ENCODE results near the gene PLXNA1.

The PLXNA1 gene

GRCh38 chr3:127003601-127004280 is 20.8 kb downstream of the PLXNA1 start:
- DNase-seq, result no peak

- no peak for DNase-seq
Measured at GRCh38 chr3:127004641-127005397, 21.9 kb downstream of the PLXNA1 start.

GRCh38 chr3:127005864-127006500 is 23.1 kb downstream of the PLXNA1 start:
- no peak for DNase-seq

GRCh38 chr3:127006781-127007436 is 24.0 kb downstream of the PLXNA1 start:
- no peak for DNase-seq

GRCh38 chr3:127008236-127008635 is 25.3 kb downstream of the PLXNA1 start:
- DNase-seq, result no peak

- DNase-seq, result no peak
Measured at GRCh38 chr3:127009531-127009930, 26.6 kb downstream of the PLXNA1 start.

- DNase-seq, result no peak
Measured at GRCh38 chr3:127011270-127011992, 28.5 kb downstream of the PLXNA1 start.

GRCh38 chr3:127012091-127012490 is 29.2 kb downstream of the PLXNA1 start:
- DNase-seq, result no peak

GRCh38 chr3:127013181-127013580 is 30.3 kb downstream of the PLXNA1 start:
- DNase-seq, result no peak

GRCh38 chr3:127013758-127014535 is 31.0 kb downstream of the PLXNA1 start:
- no peak for DNase-seq

- DNase-seq, result no peak
Measured at GRCh38 chr3:127014536-127015281, 31.8 kb downstream of the PLXNA1 start.

- DNase-seq, result no peak
Measured at GRCh38 chr3:127015282-127016042, 32.5 kb downstream of the PLXNA1 start.

- DNase-seq, result no peak
Measured at GRCh38 chr3:127016043-127016343, 33.1 kb downstream of the PLXNA1 start.

GRCh38 chr3:127016461-127016860 is 33.5 kb downstream of the PLXNA1 start:
- no peak for DNase-seq

- DNase-seq, result no peak
Measured at GRCh38 chr3:127017229-127017628, 34.3 kb downstream of the PLXNA1 start.

GRCh38 chr3:127017781-127018180 is 34.9 kb downstream of the PLXNA1 start:
- DNase-seq, result no peak

GRCh38 chr3:127018306-127018828 is 35.5 kb downstream of the PLXNA1 start:
- no peak for DNase-seq

GRCh38 chr3:127019449-127019848 is 36.5 kb downstream of the PLXNA1 start:
- DNase-seq, result no peak

- DNase-seq, result no peak
Measured at GRCh38 chr3:127020543-127020942, 37.6 kb downstream of the PLXNA1 start.

- no peak for DNase-seq
Measured at GRCh38 chr3:127022849-127023248, 39.9 kb downstream of the PLXNA1 start.

Measured in NCI-H345 (cell line).